ENCODE data around the gene DEFB124.

DNA sequence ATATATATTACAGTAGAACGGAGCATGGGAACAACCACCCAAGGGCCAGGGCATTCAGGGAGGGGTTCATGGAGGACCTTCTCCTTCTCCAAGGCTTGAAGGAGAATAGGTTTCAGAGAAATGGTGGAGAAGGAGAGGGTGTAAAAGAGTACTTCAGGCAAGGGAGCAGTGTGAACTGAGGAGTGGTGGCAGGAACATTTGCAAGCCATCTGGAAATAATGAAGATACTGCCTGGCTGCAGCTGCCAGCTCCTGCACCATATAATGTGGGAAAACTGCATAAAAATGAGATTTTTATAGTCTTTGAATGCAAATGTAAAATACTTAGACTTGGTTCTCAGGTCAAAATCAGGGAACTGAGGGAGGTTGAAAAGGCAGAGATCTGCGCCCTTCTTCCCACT, 59.3 kb downstream of the DEFB124 start:
- TF ChIP-seq, protein P1, sequence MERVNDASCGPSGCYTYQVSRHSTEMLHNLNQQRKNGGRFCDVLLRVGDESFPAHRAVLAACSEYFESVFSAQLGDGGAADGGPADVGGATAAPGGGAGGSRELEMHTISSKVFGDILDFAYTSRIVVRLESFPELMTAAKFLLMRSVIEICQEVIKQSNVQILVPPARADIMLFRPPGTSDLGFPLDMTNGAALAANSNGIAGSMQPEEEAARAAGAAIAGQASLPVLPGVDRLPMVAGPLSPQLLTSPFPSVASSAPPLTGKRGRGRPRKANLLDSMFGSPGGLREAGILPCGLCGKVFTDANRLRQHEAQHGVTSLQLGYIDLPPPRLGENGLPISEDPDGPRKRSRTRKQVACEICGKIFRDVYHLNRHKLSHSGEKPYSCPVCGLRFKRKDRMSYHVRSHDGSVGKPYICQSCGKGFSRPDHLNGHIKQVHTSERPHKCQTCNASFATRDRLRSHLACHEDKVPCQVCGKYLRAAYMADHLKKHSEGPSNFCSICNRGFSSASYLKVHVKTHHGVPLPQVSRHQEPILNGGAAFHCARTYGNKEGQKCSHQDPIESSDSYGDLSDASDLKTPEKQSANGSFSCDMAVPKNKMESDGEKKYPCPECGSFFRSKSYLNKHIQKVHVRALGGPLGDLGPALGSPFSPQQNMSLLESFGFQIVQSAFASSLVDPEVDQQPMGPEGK (CRISPR knock-in tag; IDR thresholded peaks at IDR 0.05; ENCODE audit: borderline replicate concordance) = no peak
- TF ChIP-seq ARNTL (CRISPR knock-in tag; IDR thresholded peaks at IDR 0.05; ENCODE audit: borderline replicate concordance, low read depth) (no peak), ZFP30 (CRISPR knock-in tag; IDR thresholded peaks at IDR 0.05) (no peak), SNAI2 (CRISPR knock-in tag; IDR thresholded peaks at IDR 0.05) (no peak), CSDC2 (CRISPR knock-in tag; IDR thresholded peaks at IDR 0.05) (no peak)
